OCI-LY1 (cell line): Measurements from ENCODE around the gene ACACA.

ENCODE experiments used
- CTCF ChIP-seq: fragments of 200-600 bp; sonication (generic), shearing (Covaris generic); IDR thresholded peaks from 2 replicates; pipeline ENCODE4 v1.5.1; 2017; ENCODE audit warnings: mild to moderate bottlenecking, antibody characterized with exemption, low read length, moderate library complexity, mixed read lengths
- EZH2 ChIP-seq: fragments of 200-600 bp; sonication (generic), shearing (Covaris generic); IDR thresholded peaks from 2 replicates; pipeline ENCODE4 v1.8.0; 2017; ENCODE audit warnings: borderline replicate concordance, mixed run types, mild to moderate bottlenecking, antibody characterized with exemption, low read length, moderate library complexity, mixed read lengths

- no peak for TF ChIP-seq CTCF
- no peak for TF ChIP-seq EZH2
Measured at GRCh38 chr17:37206299-37206698, 200.3 kb downstream of the ACACA start.
